Embryonic facial prominence (tissue), 1 donor: ENCODE data around the gene LYRM9.
"Not testable (repeated sequence)": the region's sequence is repeated elsewhere in the genome, so short reads cannot be mapped to it uniquely, and the experiment has no call there.

Source experiments
- DNase-seq: peaks from one replicate; pipeline ENCODE4 v3.0.0-alpha.2; 2016; ENCODE audit errors: extremely low spot score

Gene LYRM9

GRCh38 chr17:27906226-27906580 lies 13.0 kb upstream of the LYRM9 start:
- no peak for DNase-seq

GRCh38 chr17:27905447-27906225 lies 12.5 kb upstream of the LYRM9 start:
- no peak for DNase-seq

GRCh38 chr17:27904534-27905446 lies 11.6 kb upstream of the LYRM9 start:
- DNase-seq, result no peak

- no peak for DNase-seq
Observed at GRCh38 chr17:27904114-27904513, 10.9 kb upstream of the LYRM9 start.

- no peak for DNase-seq
Observed at GRCh38 chr17:27899525-27899924, 6.4 kb upstream of the LYRM9 start.

GRCh38 chr17:27898096-27898495 lies 4.9 kb upstream of the LYRM9 start:
- DNase-seq, result no peak

GRCh38 chr17:27896701-27897100 lies 3.5 kb upstream of the LYRM9 start:
- no peak for DNase-seq

- DNase-seq, result no peak
Observed at GRCh38 chr17:27895940-27896535, 2.9 kb upstream of the LYRM9 start.

GRCh38 chr17:27895123-27895895 lies 2.1 kb upstream of the LYRM9 start:
- DNase-seq, result no peak

GRCh38 chr17:27893841-27894503 lies 807 bp upstream of the LYRM9 start:
- DNase-seq, result no peak

- DNase-seq, result no peak
Observed at GRCh38 chr17:27892542-27892865, 661 bp downstream of the LYRM9 start.

GRCh38 chr17:27891841-27892240 lies 1.3 kb downstream of the LYRM9 start:
- DNase-seq, result no peak

- DNase-seq, result no peak
Observed at GRCh38 chr17:27889711-27890251, 3.4 kb downstream of the LYRM9 start.

- no peak for DNase-seq
Observed at GRCh38 chr17:27888945-27889344, 4.2 kb downstream of the LYRM9 start.

GRCh38 chr17:27888067-27888466 lies 5.1 kb downstream of the LYRM9 start:
- DNase-seq, result no peak

GRCh38 chr17:27886348-27886906 lies 6.7 kb downstream of the LYRM9 start:
- DNase-seq, result not testable (repeated sequence)

- DNase-seq, result no peak
Observed at GRCh38 chr17:27882162-27882840, 10.9 kb downstream of the LYRM9 start.

GRCh38 chr17:27879987-27880608 lies 13.1 kb downstream of the LYRM9 start:
- DNase-seq, result no peak

- DNase-seq, result no peak
Observed at GRCh38 chr17:27878776-27879562, 14.2 kb downstream of the LYRM9 start.
